Endothelial cell of umbilical vein (primary cell): ENCODE results near the gene AKT1.

Experiments used
- CTCF ChIP-seq, 2 donors: IDR thresholded peaks; 1 replicate in 1 of 2; 2 replicates in 1 of 2; pipeline ENCODE4 v1.5.1; 2011; ENCODE audit warnings: low read length in 2 of 2, mild to moderate bottlenecking in 2 of 2, moderate library complexity in 2 of 2, control low read depth in 1 of 2, inconsistent platforms in 1 of 2, low read depth in 1 of 2; ENCODE audit not compliant: insufficient read depth in 1 of 2; ENCODE audit errors: extremely low read depth in 1 of 2
- JUN ChIP-seq: IDR thresholded peaks from 2 replicates; pipeline ENCODE4 v1.6.1; 2011; ENCODE audit warnings: borderline replicate concordance, low read depth; ENCODE audit not compliant: insufficient read length, insufficient read depth
- POLR2AphosphoS5 ChIP-seq: IDR thresholded peaks from 2 replicates; pipeline ENCODE4 v1.6.1; 2012; ENCODE audit warnings: low read depth, mild to moderate bottlenecking, control low read depth, low read length, moderate library complexity; ENCODE audit not compliant: insufficient read depth

GRCh38 chr14:104752423-104752734 is 43.2 kb downstream of the AKT1 start:
- no peak for TF ChIP-seq CTCF (IDR thresholded peaks at IDR 0.05; ENCODE audit: extremely low read depth in 1 of 2, insufficient read depth in 1 of 2, low read depth in 1 of 2, low read length in 2 of 2)
- peak; percentile 53 for TF ChIP-seq POLR2AphosphoS5
- no peak for TF ChIP-seq JUN
